Karpas-422 (cell line): ENCODE data around the gene PHLPP1. TPM values are rescaled to one million over a fixed set of nuclear protein-coding genes. Genes with fewer than 3 reads are reported as not detected.

ENCODE experiments used
- DNase-seq: peaks from one replicate; pipeline ENCODE4 v3.0.0-alpha.2; 2015
- H2AFZ ChIP-seq: fragments of 200-600 bp; sonication (generic); 2 replicates; pipeline ENCODE4 v1.6.1; 2014; ENCODE audit warnings: antibody characterized with exemption, low read length, mixed read lengths
- H3K27ac ChIP-seq: fragments of 200-600 bp; sonication (generic); 2 replicates; pipeline ENCODE4 v1.5.1; 2014; ENCODE audit warnings: mild to moderate bottlenecking, low read length, moderate library complexity
- H3K27me3 ChIP-seq: fragments of 200-600 bp; sonication (generic); 2 replicates; pipeline ENCODE4 v1.6.1; 2014; ENCODE audit warnings: low read length, mixed read lengths
- H3K36me3 ChIP-seq: fragments of 200-600 bp; sonication (generic); 2 replicates; pipeline ENCODE4 v1.6.1; 2014; ENCODE audit warnings: low read length, mixed read lengths; ENCODE audit not compliant: insufficient read depth
- H3K4me1 ChIP-seq: fragments of 200-600 bp; sonication (generic); 2 replicates; pipeline ENCODE4 v1.6.1; 2014; ENCODE audit warnings: mild to moderate bottlenecking, low read length, mixed read lengths
- H3K4me2 ChIP-seq: fragments of 200-600 bp; sonication (generic); 2 replicates; pipeline ENCODE4 v1.6.1; 2014; ENCODE audit warnings: low read length, low read depth, mild to moderate bottlenecking; ENCODE audit not compliant: poor library complexity, severe bottlenecking
- H3K4me3 ChIP-seq: fragments of 200-600 bp; sonication (generic); 2 replicates; pipeline ENCODE4 v1.5.1; 2014; ENCODE audit warnings: mild to moderate bottlenecking, antibody characterized with exemption, low read length, mixed read lengths
- H3K79me2 ChIP-seq: fragments of 200-600 bp; sonication (generic); 2 replicates; pipeline ENCODE4 v1.6.1; 2014; ENCODE audit warnings: mild to moderate bottlenecking, low read length, mixed read lengths
- H3K9ac ChIP-seq: fragments of 200-600 bp; sonication (generic); 2 replicates; pipeline ENCODE4 v1.6.0; 2014; ENCODE audit warnings: low read length
- H3K9me2 ChIP-seq: fragments of 200-600 bp; sonication (generic), shearing (Covaris generic); replicated peaks from 2 replicates; pipeline ENCODE4 v1.6.0; 2014; ENCODE audit warnings: mild to moderate bottlenecking, low read length, moderate library complexity; ENCODE audit not compliant: insufficient read depth
- H3K9me3 ChIP-seq: fragments of 300-700, 200-600 bp; sonication (generic); 2 replicates; pipeline ENCODE4 v1.6.1; 2014; ENCODE audit warnings: low read length, mixed read lengths
- H4K20me1 ChIP-seq: fragments of 200-600 bp; sonication (generic); 2 replicates; pipeline ENCODE4 v1.6.1; 2014; ENCODE audit warnings: mild to moderate bottlenecking, antibody characterized with exemption, low read length, low read depth; ENCODE audit not compliant: insufficient read depth
- total RNA-seq: library from RNA; depleted of rRNA; stranded (reverse); fragments of >200 nt; shearing (Covaris generic); gene quantifications from 2 replicates; pipeline ENCODE4 v1.2.3, GENCODE V29; 2014; ENCODE audit warnings: low replicate concordance

The PHLPP1 gene
- total RNA-seq, 1 experiment from 2014 or later = 6.3 TPM

DNA sequence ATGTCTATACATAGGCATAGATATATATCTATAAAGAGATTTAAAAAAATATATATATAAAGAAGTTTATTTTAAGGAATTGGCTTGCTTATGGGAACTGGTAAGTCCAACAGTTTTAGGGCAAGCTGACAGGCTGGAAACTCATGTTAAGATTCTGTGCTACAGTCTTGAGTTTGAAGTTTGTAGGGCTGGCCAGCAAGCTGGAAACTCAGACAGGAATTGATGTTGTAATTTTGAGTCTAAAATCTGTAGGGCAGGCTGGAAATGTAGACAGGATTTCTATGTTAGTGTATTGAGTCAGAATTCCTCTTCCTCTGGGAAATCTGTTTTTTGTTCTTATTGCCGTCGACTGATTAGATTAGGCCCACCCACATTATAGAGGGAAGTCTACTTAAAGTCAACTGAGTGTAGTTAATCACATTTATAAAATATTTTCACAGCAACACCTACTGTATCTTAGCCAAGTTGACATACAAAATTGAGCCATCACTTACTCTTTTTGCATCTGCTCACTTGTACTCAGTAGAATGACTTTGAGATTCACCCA lies 60.8 kb downstream of the PHLPP1 start:
- Histone ChIP-seq H3K27ac (no peak overlapping the region), H3K4me2 (no peak overlapping the region), H2AFZ (no peak overlapping the region), H3K9ac (no peak overlapping the region), H3K4me1 (no peaks in the 10 kb centered on the region), H3K9me2 (no peaks in the 10 kb centered on the region), H3K9me3 (no peaks in the 10 kb centered on the region), H3K27me3 (no peaks in the 10 kb centered on the region), H4K20me1 (peaks cover 5% of the 10 kb centered on the region; the same call in 1 of the 2 replicates), H3K36me3 (no peaks in the 10 kb centered on the region), H3K4me3 (no peak overlapping the region), H3K79me2 (no peaks in the 10 kb centered on the region)
- DNase-seq = no peak

GRCh38 chr18:62777814-62778213 lies 62.5 kb downstream of the PHLPP1 start:
- Histone ChIP-seq H3K4me1 (no peaks in the 10 kb centered on the region), H3K36me3 (no peaks in the 10 kb centered on the region), H3K79me2 (no peaks in the 10 kb centered on the region), H4K20me1 (peaks cover 5% of the 10 kb centered on the region; the same call in 1 of the 2 replicates), H3K4me2 (no peak overlapping the region), H2AFZ (no peak overlapping the region), H3K4me3 (no peak overlapping the region), H3K9ac (no peak overlapping the region), H3K9me2 (no peaks in the 10 kb centered on the region), H3K27me3 (no peaks in the 10 kb centered on the region), H3K9me3 (no peaks in the 10 kb centered on the region), H3K27ac (no peak overlapping the region)
- no peak for DNase-seq

DNA sequence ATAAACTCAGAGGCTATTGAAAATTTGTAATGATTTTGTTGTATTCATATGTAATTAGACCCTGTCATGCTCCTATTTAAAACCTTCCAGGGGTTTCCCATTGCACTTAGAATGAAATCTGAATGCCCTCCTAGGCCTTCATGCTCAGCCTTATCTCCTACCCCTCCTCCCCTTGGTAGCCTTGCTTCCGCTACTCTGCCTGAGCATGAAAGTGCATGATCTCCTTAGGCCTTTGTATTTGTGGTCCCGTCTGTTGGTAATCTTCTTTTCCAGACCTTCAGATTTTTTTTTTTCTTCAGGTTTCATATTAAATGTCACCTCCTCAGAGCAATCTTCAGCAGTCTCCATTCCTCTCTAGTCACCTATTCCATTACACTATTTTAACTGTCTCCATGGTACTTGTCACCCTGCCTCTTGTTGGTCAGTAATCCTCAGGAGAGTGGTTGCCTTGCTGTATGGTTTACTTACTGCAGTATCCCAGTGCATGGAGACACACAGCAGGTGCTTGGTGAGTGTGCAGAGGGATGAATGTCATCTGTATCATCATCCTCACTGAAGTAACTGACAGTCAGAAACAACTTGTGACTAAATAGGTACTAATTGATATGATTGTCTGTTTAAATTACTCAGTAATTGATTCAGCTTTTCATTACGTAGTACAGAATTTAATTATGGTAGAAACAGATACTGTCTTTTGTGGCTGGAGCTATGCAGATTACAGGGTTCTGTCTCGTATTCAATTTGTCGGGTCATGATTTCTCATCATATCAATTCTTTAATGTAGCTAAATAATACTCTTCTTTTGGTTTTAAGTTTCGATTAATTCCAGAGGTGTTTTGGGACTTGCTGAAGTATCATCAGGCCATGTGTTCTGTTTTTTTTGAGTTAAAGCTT lies 63.9 kb downstream of the PHLPP1 start:
- peaks cover 5% of the 10 kb centered on the region; the same call in 1 of the 2 replicates for H4K20me1 ChIP-seq
- H3K4me3 ChIP-seq = no peak overlapping the region
- no peak overlapping the region for H2AFZ ChIP-seq
- no peak for DNase-seq
- H3K27me3 ChIP-seq = no peaks in the 10 kb centered on the region
- H3K9me3 ChIP-seq = no peaks in the 10 kb centered on the region
- no peak overlapping the region for H3K9ac ChIP-seq
- no peaks in the 10 kb centered on the region for H3K9me2 ChIP-seq
- no peaks in the 10 kb centered on the region for H3K36me3 ChIP-seq
- no peak overlapping the region for H3K4me2 ChIP-seq
- no peaks in the 10 kb centered on the region for H3K79me2 ChIP-seq
- H3K27ac ChIP-seq = no peak overlapping the region
- H3K4me1 ChIP-seq = no peaks in the 10 kb centered on the region

GRCh38 chr18:62781262-62781661 lies 65.9 kb downstream of the PHLPP1 start:
- Histone ChIP-seq H3K9me2 (no peaks in the 10 kb centered on the region), H3K36me3 (no peaks in the 10 kb centered on the region), H3K4me1 (no peaks in the 10 kb centered on the region), H3K27ac (no peak overlapping the region), H3K79me2 (no peaks in the 10 kb centered on the region), H3K9me3 (no peaks in the 10 kb centered on the region), H2AFZ (no peak overlapping the region), H3K9ac (no peak overlapping the region), H4K20me1 (peaks cover 5% of the 10 kb centered on the region; the same call in 1 of the 2 replicates), H3K4me3 (no peak overlapping the region), H3K27me3 (no peaks in the 10 kb centered on the region), H3K4me2 (no peak overlapping the region)
- no peak for DNase-seq

DNA sequence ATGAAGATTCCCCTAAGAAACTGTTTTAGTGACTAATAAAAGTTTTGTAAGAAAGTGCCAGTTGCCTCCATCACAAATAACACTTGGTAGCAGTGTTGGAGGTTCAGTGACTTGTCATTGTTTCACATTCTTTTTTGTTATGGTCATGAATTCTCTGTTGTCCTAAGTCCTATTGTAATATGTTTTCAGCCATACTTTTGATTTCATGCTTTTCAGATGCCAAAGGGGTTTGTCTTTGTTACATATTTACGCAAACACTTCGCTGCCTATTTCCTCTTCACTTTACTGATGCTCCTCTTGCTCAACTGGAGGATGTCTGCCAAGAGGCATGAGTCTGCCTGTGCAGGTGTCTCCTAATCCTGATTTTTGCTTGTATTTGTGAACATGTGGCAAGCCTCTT lies 66.6 kb downstream of the PHLPP1 start:
- no peaks in the 10 kb centered on the region for H3K9me3 ChIP-seq
- no peaks in the 10 kb centered on the region for H3K4me1 ChIP-seq
- H3K4me2 ChIP-seq = no peak overlapping the region
- no peaks in the 10 kb centered on the region for H3K36me3 ChIP-seq
- DNase-seq = no peak
- H3K27me3 ChIP-seq = no peaks in the 10 kb centered on the region
- H3K79me2 ChIP-seq = no peaks in the 10 kb centered on the region
- no peak overlapping the region for H3K9ac ChIP-seq
- no peaks in the 10 kb centered on the region for H3K9me2 ChIP-seq
- no peak overlapping the region for H2AFZ ChIP-seq
- no peak overlapping the region for H3K4me3 ChIP-seq
- peaks cover 5% of the 10 kb centered on the region; the same call in 1 of the 2 replicates for H4K20me1 ChIP-seq
- no peak overlapping the region for H3K27ac ChIP-seq

DNA sequence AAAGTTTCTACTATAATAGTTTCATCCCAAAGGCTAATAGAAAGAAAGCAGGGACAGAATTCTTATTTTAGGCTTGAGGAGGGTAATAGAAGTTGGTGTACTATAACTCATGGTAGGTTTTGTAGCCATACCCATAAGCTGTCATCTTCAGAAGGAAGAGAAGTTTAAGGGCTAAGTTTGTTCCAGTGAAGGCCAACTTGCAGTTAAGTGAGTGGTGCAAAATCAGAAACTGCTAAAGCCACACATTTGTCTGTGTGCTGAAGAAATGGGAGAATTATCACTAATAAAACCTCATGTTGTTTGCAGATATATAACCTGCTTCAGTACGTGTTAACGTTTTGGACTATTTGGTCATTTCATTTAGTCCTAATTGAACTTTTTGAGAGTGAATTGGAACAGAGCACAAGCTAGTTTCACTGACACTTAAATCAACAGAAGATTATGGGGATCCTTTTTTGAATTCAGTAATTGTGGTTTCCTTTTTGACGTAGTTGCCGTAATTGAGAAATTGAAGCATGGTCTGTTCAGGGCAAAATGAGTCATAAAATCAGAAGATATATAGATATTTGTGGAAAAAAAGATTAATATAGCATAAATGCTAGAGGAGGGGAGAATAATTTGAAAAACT lies 69.1 kb downstream of the PHLPP1 start:
- Histone ChIP-seq H3K27me3 (no peaks in the 10 kb centered on the region), H3K79me2 (no peaks in the 10 kb centered on the region), H3K4me3 (no peak overlapping the region), H3K36me3 (no peaks in the 10 kb centered on the region), H4K20me1 (no peaks in the 10 kb centered on the region), H2AFZ (no peak overlapping the region), H3K9me3 (no peaks in the 10 kb centered on the region), H3K4me2 (no peak overlapping the region), H3K4me1 (no peaks in the 10 kb centered on the region), H3K9ac (no peak overlapping the region), H3K9me2 (no peaks in the 10 kb centered on the region), H3K27ac (no peak overlapping the region)
- no peak for DNase-seq

GRCh38 chr18:62784966-62785413 lies 69.6 kb downstream of the PHLPP1 start:
- H3K27ac ChIP-seq = no peak overlapping the region
- no peaks in the 10 kb centered on the region for H3K79me2 ChIP-seq
- H4K20me1 ChIP-seq = 0 out of 2 replicates have a peak, but pooled peaks cover 2% of the 10 kb centered on the region
- no peak overlapping the region for H3K4me2 ChIP-seq
- H3K9me2 ChIP-seq = no peaks in the 10 kb centered on the region
- H3K36me3 ChIP-seq = no peaks in the 10 kb centered on the region
- H3K9me3 ChIP-seq = no peaks in the 10 kb centered on the region
- H3K9ac ChIP-seq = no peak overlapping the region
- no peak overlapping the region for H3K4me3 ChIP-seq
- H2AFZ ChIP-seq = no peak overlapping the region
- no peaks in the 10 kb centered on the region for H3K4me1 ChIP-seq
- no peaks in the 10 kb centered on the region for H3K27me3 ChIP-seq
- no peak for DNase-seq

GRCh38 chr18:62786689-62787088 lies 71.3 kb downstream of the PHLPP1 start:
- Histone ChIP-seq H3K9ac (no peak overlapping the region), H3K9me2 (no peaks in the 10 kb centered on the region), H3K79me2 (no peaks in the 10 kb centered on the region)

More at GRCh38 chr18:62786689-62787088, 71.3 kb downstream of the PHLPP1 start:
- Histone ChIP-seq H3K9me3 (no peaks in the 10 kb centered on the region), H3K4me1 (no peaks in the 10 kb centered on the region), H3K27ac (no peak overlapping the region), H3K4me3 (no peak overlapping the region), H3K27me3 (no peaks in the 10 kb centered on the region), H3K4me2 (no peak overlapping the region), H3K36me3 (no peaks in the 10 kb centered on the region), H4K20me1 (0 out of 2 replicates have a peak, but pooled peaks cover 3% of the 10 kb centered on the region), H2AFZ (no peak overlapping the region)
- DNase-seq = no peak
